Liver (tissue), 9 donors: Measurements from ENCODE around the gene DISC1. TPM values are rescaled to one million over a fixed set of nuclear protein-coding genes. Genes with fewer than 3 reads are reported as not detected.

Experiments
- DNase-seq: peaks from one replicate; pipeline ENCODE4 v3.0.0-alpha.2; 2017; ENCODE audit warnings: low spot score
- H3K27ac ChIP-seq, 2 donors: one replicate each; pipeline ENCODE4 v1.7.0; 2013; ENCODE audit warnings: inconsistent platforms in 2 of 2, low read length in 2 of 2, control low read depth in 1 of 2, low read depth in 1 of 2, mild to moderate bottlenecking in 1 of 2
- H3K27me3 ChIP-seq, 4 donors: one replicate each; pipeline versions ENCODE4 v1.6.1 to v1.7.0; 2013; ENCODE audit warnings: low read length in 3 of 4, inconsistent platforms in 1 of 4, mild to moderate bottlenecking in 1 of 4, moderate library complexity in 1 of 4; ENCODE audit not compliant: control insufficient read depth in 4 of 4, insufficient read depth in 4 of 4
- H3K36me3 ChIP-seq, 4 donors: one replicate each; pipeline versions ENCODE4 v1.6.1 to v1.7.0; 2013; ENCODE audit warnings: low read length in 3 of 4, mild to moderate bottlenecking in 3 of 4, low read depth in 1 of 4, moderate library complexity in 1 of 4; ENCODE audit not compliant: control insufficient read depth in 4 of 4, insufficient read depth in 3 of 4
- H3K4me1 ChIP-seq, 4 donors: one replicate each; pipeline versions ENCODE4 v1.6.1 to v1.7.0; 2013; ENCODE audit warnings: low read length in 3 of 4, mild to moderate bottlenecking in 3 of 4, moderate library complexity in 1 of 4; ENCODE audit not compliant: control insufficient read depth in 4 of 4, insufficient read depth in 4 of 4
- H3K4me3 ChIP-seq, 3 donors: one replicate each; pipeline versions ENCODE4 v1.6.1 to v1.7.0; 2013; ENCODE audit warnings: low read length in 3 of 3, control low read depth in 1 of 3, low read depth in 1 of 3, mild to moderate bottlenecking in 1 of 3
- H3K9ac ChIP-seq, 2 donors: one replicate each; pipeline ENCODE4 v1.7.0; 2013; ENCODE audit warnings: low read length in 2 of 2, mild to moderate bottlenecking in 2 of 2, moderate library complexity in 2 of 2, control low read depth in 1 of 2, low read depth in 1 of 2
- H3K9me3 ChIP-seq, 4 donors: one replicate each; pipeline versions ENCODE4 v1.6.1 to v1.7.0; 2013; ENCODE audit warnings: low read length in 3 of 4; ENCODE audit not compliant: control insufficient read depth in 4 of 4
- ATF3 ChIP-seq: IDR thresholded peaks from 2 replicates; pipeline ENCODE4 v1.6.1; 2016; ENCODE audit warnings: antibody characterized with exemption
- CTCF ChIP-seq: fragments of 150-350 bp; IDR thresholded peaks from 2 replicates; pipeline ENCODE4 v1.5.1; 2017; ENCODE audit warnings: improper control_type of control experiment, low read depth, low read length; ENCODE audit not compliant: missing input control
- EGR1 ChIP-seq, 2 donors: IDR thresholded peaks; 2 replicates each; pipeline ENCODE4 v1.6.1; 2016 to 2018; ENCODE audit warnings: antibody characterized with exemption in 2 of 2, low read depth in 2 of 2
- FOXA1 ChIP-seq: IDR thresholded peaks from 2 replicates; pipeline ENCODE4 v1.6.1; 2016; ENCODE audit warnings: antibody characterized with exemption
- FOXA2 ChIP-seq: IDR thresholded peaks from 2 replicates; pipeline ENCODE4 v1.6.1; 2016; ENCODE audit warnings: antibody characterized with exemption
- GABPA ChIP-seq, 2 donors: IDR thresholded peaks in 1 of 2; conservative IDR thresholded peaks in 1 of 2; 2 replicates each; pipeline ENCODE4 v1.6.1; 2016; ENCODE audit warnings: antibody characterized with exemption in 2 of 2, mild to moderate bottlenecking in 1 of 2, moderate library complexity in 1 of 2
- HNF4A ChIP-seq, 2 donors: conservative IDR thresholded peaks; 2 replicates each; pipeline ENCODE4 v1.6.1; 2016; ENCODE audit warnings: antibody characterized with exemption in 2 of 2, mild to moderate bottlenecking in 2 of 2
- HNF4G ChIP-seq: IDR thresholded peaks from 2 replicates; pipeline ENCODE4 v1.6.1; 2016; ENCODE audit warnings: antibody characterized with exemption
- JUND ChIP-seq, 2 donors: IDR thresholded peaks; 2 replicates each; pipeline ENCODE4 v1.6.1; 2016; ENCODE audit warnings: antibody characterized with exemption in 2 of 2
- NR2F2 ChIP-seq: IDR thresholded peaks from 2 replicates; pipeline ENCODE4 v1.6.1; 2016; ENCODE audit warnings: antibody characterized with exemption
- RAD21 ChIP-seq, 2 donors: IDR thresholded peaks; 2 replicates each; pipeline ENCODE4 v1.6.1; 2016; ENCODE audit warnings: antibody characterized with exemption in 2 of 2, mild to moderate bottlenecking in 2 of 2
- RXRA ChIP-seq, 2 donors: IDR thresholded peaks; 2 replicates each; pipeline ENCODE4 v1.6.1; 2017 to 2018; ENCODE audit warnings: antibody characterized with exemption in 2 of 2, mild to moderate bottlenecking in 1 of 2
- SP1 ChIP-seq: IDR thresholded peaks from 2 replicates; pipeline ENCODE4 v1.6.1; 2018; ENCODE audit warnings: antibody characterized with exemption, mild to moderate bottlenecking
- TAF1 ChIP-seq: conservative IDR thresholded peaks from 2 replicates; pipeline ENCODE4 v1.6.1; 2016; ENCODE audit warnings: antibody characterized with exemption, mild to moderate bottlenecking
- YY1 ChIP-seq: IDR thresholded peaks from 2 replicates; pipeline ENCODE4 v1.6.1; 2016; ENCODE audit warnings: antibody characterized with exemption, mild to moderate bottlenecking
- WGBS: extraction: QIAGEN DNeasy Blood & Tissue Kit; methylation state at CpG from one replicate; pipeline ENCODE4 v1.1.7; 2013; 5-methylcytosine and 5-hydroxymethylcytosine counted together
- polyA plus RNA-seq, 2 donors: library from polyadenylated mRNA; stranded (reverse) in 1 of 2; unstranded in 1 of 2; fragments of 200-250 nt in 1 of 2; fragments of >200 nt in 1 of 2; fragmentation: Nextera tagmentation in 1 of 2; extraction: Ambion mirVana in 1 of 2; gene quantifications; one replicate each; pipeline versions ENCODE4 v1.2.1 to v1.2.3, GENCODE V29; 2013 to 2015
- total RNA-seq, 2 donors: library from RNA; depleted of rRNA; stranded (reverse); fragments of >200 nt; gene quantifications; one replicate each; pipeline ENCODE4 v1.2.3, GENCODE V29; 2014
- TF ChIP-seq, protein P1 (sequence below): IDR thresholded peaks from 2 replicates; pipeline ENCODE4 v1.6.1; 2016; ENCODE audit warnings: antibody characterized with exemption
- TF ChIP-seq, protein P2 (sequence below): IDR thresholded peaks from 2 replicates; pipeline ENCODE4 v1.6.1; 2016; ENCODE audit warnings: antibody characterized with exemption
- TF ChIP-seq, protein P3 (sequence below): IDR thresholded peaks from 2 replicates; pipeline ENCODE4 v1.6.1; 2016; ENCODE audit warnings: antibody characterized with exemption, mild to moderate bottlenecking
- donor health status: healthy.
- donor health status: healthy.
- donor health status: healthy.
- donor health status: healthy.
- donor health status: healthy.

DISC1 gene
- total and polyA plus RNA-seq, 4 donors, result 0.45 to 6.3 (median 2.3) TPM

- TF ChIP-seq CTCF (no peak), FOXA1 (no peak), YY1 (no peak), HNF4G (no peak), TAF1 (no peak)
Measured at GRCh38 chr1:232038706-232039677, 412.4 kb downstream of the DISC1 start (continued).

GRCh38 chr1:232040260-232040659 lies 413.7 kb downstream of the DISC1 start:
- no peaks in the 10 kb centered on the region for H3K36me3 ChIP-seq
- H3K27me3 ChIP-seq, result peaks cover 0 to 3% (median 0%) of the 10 kb centered on the region in 4 donors
- WGBS, result 96% methylated on average over 3 of the region's 3 CpGs
- H3K4me3 ChIP-seq, result no peak overlapping the region
- no peak for DNase-seq
- peaks cover 0 to 3% (median 0%) of the 10 kb centered on the region in 4 donors for H3K9me3 ChIP-seq
- H3K9ac ChIP-seq, result no peak overlapping the region
- no peak overlapping the region for H3K27ac ChIP-seq
- TF ChIP-seq ATF3 (no peak), HNF4A (conservative IDR thresholded peaks at IDR 0.05) (no peak), EGR1 (IDR thresholded peaks at IDR 0.05; ENCODE audit: low read depth in 2 of 2) (no peak), FOXA2 (no peak), SP1 (no peak), GABPA (IDR thresholded peaks at IDR 0.05 in 1 of 2, conservative IDR thresholded peaks at IDR 0.05 in 1 of 2) (no peak), HNF4G (no peak), RAD21 (IDR thresholded peaks at IDR 0.05) (no peak), JUND (IDR thresholded peaks at IDR 0.05) (no peak), YY1 (no peak), TAF1 (no peak), FOXA1 (no peak), CTCF (no peak), RXRA (IDR thresholded peaks at IDR 0.05) (no peak), NR2F2 (no peak)
- TF ChIP-seq, protein P1, sequence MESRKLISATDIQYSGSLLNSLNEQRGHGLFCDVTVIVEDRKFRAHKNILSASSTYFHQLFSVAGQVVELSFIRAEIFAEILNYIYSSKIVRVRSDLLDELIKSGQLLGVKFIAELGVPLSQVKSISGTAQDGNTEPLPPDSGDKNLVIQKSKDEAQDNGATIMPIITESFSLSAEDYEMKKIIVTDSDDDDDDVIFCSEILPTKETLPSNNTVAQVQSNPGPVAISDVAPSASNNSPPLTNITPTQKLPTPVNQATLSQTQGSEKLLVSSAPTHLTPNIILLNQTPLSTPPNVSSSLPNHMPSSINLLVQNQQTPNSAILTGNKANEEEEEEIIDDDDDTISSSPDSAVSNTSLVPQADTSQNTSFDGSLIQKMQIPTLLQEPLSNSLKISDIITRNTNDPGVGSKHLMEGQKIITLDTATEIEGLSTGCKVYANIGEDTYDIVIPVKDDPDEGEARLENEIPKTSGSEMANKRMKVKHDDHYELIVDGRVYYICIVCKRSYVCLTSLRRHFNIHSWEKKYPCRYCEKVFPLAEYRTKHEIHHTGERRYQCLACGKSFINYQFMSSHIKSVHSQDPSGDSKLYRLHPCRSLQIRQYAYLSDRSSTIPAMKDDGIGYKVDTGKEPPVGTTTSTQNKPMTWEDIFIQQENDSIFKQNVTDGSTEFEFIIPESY, result no peak
- TF ChIP-seq, protein P2, sequence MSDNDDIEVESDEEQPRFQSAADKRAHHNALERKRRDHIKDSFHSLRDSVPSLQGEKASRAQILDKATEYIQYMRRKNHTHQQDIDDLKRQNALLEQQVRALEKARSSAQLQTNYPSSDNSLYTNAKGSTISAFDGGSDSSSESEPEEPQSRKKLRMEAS, result no peak
- TF ChIP-seq, protein P3, sequence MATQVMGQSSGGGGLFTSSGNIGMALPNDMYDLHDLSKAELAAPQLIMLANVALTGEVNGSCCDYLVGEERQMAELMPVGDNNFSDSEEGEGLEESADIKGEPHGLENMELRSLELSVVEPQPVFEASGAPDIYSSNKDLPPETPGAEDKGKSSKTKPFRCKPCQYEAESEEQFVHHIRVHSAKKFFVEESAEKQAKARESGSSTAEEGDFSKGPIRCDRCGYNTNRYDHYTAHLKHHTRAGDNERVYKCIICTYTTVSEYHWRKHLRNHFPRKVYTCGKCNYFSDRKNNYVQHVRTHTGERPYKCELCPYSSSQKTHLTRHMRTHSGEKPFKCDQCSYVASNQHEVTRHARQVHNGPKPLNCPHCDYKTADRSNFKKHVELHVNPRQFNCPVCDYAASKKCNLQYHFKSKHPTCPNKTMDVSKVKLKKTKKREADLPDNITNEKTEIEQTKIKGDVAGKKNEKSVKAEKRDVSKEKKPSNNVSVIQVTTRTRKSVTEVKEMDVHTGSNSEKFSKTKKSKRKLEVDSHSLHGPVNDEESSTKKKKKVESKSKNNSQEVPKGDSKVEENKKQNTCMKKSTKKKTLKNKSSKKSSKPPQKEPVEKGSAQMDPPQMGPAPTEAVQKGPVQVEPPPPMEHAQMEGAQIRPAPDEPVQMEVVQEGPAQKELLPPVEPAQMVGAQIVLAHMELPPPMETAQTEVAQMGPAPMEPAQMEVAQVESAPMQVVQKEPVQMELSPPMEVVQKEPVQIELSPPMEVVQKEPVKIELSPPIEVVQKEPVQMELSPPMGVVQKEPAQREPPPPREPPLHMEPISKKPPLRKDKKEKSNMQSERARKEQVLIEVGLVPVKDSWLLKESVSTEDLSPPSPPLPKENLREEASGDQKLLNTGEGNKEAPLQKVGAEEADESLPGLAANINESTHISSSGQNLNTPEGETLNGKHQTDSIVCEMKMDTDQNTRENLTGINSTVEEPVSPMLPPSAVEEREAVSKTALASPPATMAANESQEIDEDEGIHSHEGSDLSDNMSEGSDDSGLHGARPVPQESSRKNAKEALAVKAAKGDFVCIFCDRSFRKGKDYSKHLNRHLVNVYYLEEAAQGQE, result no peak
- H3K4me1 ChIP-seq, result no peaks in the 10 kb centered on the region
